Pancreas (tissue), 10 donors: ENCODE measurements around the gene ITFG1. TPM values are rescaled to one million over a fixed set of nuclear protein-coding genes. Genes with fewer than 3 reads are reported as not detected.

ENCODE experiments used
- ATAC-seq, 4 donors: fragments of 200-7000 bp; cut with Tn5 transposase; one replicate each; pipeline versions ENCODE4 v1.8.0 to v1.9.1; 2020; ENCODE audit warnings: mild to moderate bottlenecking in 4 of 4, moderate library complexity in 4 of 4
- DNase-seq, 6 donors: peaks; one replicate each; pipeline ENCODE4 v3.0.0-alpha.2; 2020
- FAIRE-seq: peaks from 2 replicates; lab custom pipeline; 2012; peaks lifted over from hg19 to GRCh38; lab: Jason Lieb, UNC
- H3K27ac ChIP-seq, 4 donors: fragments of 200-600 bp; sonication (generic); 1 replicate in 3 of 4; 2 replicates in 1 of 4; pipeline versions ENCODE4 v1.5.0 to v1.8.0; 2020
- H3K27me3 ChIP-seq, 4 donors: fragments of 200-600 bp; one replicate each; pipeline ENCODE4 v1.8.0; 2021
- H3K36me3 ChIP-seq, 3 donors: fragments of 200-600 bp; sonication (generic) in 1 of 3; one replicate each; pipeline versions ENCODE4 v1.5.0 to v1.8.0; 2020 to 2021
- H3K4me1 ChIP-seq, 3 donors: fragments of 200-600 bp; one replicate each; pipeline ENCODE4 v1.8.0; 2021
- H3K4me3 ChIP-seq, 4 donors: fragments of 200-600 bp; sonication (generic) in 2 of 4; one replicate each; pipeline versions ENCODE4 v1.5.0 to v1.8.0; 2020 to 2021
- H3K9me3 ChIP-seq, 4 donors: fragments of 200-600 bp; one replicate each; pipeline ENCODE4 v1.8.0; 2021
- CTCF ChIP-seq, 4 donors: fragments of 200-600 bp; sonication (generic) in 3 of 4; IDR thresholded peaks; one replicate each; pipeline versions ENCODE4 v1.5.0 to v1.8.0; 2021; ENCODE audit warnings: antibody characterized with exemption in 4 of 4
- WGBS, 2 donors: extraction: QIAGEN DNeasy Blood & Tissue Kit; methylation state at CpG; one replicate each; pipeline ENCODE4 v1.1.7; 2013; 5-methylcytosine and 5-hydroxymethylcytosine counted together
- intact Hi-C, 3 donors: fragments of 100-400 bp; cut with DNase I; formaldehyde crosslinking; loops; one replicate each; pipeline versions ENCODE4 v1.11.1 to v1.14.2; 2022
- polyA plus RNA-seq, 2 donors: library from polyadenylated mRNA; stranded (reverse); fragments of 200-250 nt; gene quantifications; one replicate each; pipeline ENCODE4 v1.2.3, GENCODE V29; 2013
- total RNA-seq, 6 donors: library from RNA; stranded (reverse); fragmentation: NEBNext Ultra II Directional in 4 of 6; extraction: Animal tissue kit (Norgen Biotek cat#: 25700) in 4 of 6; gene quantifications; one replicate each; pipeline versions ENCODE4 v1.2.1 to v1.2.4, GENCODE V29; 2021 to 2023
- donor health status: healthy with polysubstance abuse.
- donor health status: DM: no; HTN: no; CAD: no; lungs with moderate emphysema.
- donor health status: DM: no; HTN: no; CAD: no.
- donor health status: control.
- donor health status: control.
- donor health status: Bipolar disorder and iron deficiency.
- donor health status: DM: yes; HTN: yes; CAD: no.
- donor health status: DM: no; HTN: no; CAD: no.
- donor health status: DM: no; HTN: no; CAD: no.
- donor health status: DM: yes; HTN: yes; CAD: no.

Gene ITFG1
- total and polyA plus RNA-seq, 8 donors: 5.9 to 33.9 (median 21.2) TPM

DNA sequence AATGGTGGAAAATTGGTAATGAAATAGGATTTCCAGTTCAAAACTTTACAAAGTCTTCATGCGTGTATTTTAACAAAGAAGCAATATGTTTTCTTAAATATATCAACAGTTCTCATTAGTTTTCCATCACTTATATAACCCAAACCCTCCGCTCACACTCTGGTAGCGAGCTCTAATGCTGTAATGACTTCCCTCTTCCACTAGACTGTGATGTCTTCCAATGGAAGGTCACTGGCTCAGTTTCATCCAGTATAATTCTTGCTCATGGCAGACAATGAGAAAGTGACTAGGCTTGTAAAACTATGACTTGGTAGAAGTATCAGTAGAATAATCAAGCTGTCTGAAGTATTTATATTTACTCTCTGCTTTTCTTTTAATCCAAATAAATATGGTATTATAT, 349.9 kb downstream of the ITFG1 start:
- no peaks in the 10 kb centered on the region for H3K36me3 ChIP-seq
- no peaks in the 10 kb centered on the region for H3K27me3 ChIP-seq
- ATAC-seq (no peak), DNase-seq (no peak), FAIRE-seq (no peak)
- H3K9me3 ChIP-seq: no peaks in the 10 kb centered on the region
- H3K4me3 ChIP-seq: no peak overlapping the region
- no peak for TF ChIP-seq CTCF (IDR thresholded peaks at IDR 0.05)
- WGBS, 2 donors: 91 to 95% methylated on average over 3 of the region's 3 CpGs
- no peak overlapping the region for H3K27ac ChIP-seq
- no peaks in the 10 kb centered on the region for H3K4me1 ChIP-seq
- intact Hi-C loops: no loop called here

DNA sequence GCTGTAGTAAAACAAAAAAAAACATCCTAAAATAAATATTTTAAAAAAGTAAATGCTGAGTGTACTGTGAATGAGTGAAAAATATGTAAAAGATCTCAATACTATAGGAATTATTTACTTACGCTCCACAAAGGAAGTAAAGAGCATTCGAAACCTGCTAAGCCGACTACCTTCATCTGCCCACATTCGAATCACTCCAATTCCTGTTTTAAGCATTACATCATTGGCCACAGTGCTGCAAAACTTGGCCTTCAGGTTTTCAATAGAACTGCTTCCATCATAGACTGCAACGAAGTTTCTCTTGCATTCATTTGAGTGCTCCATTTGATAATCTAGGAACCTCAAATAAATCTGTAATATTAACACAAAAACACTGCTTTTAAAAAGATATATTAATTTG, 351.5 kb downstream of the ITFG1 start:
- DNase-seq: no peak
- Histone ChIP-seq H3K9me3 (no peaks in the 10 kb centered on the region), H3K27ac (no peak overlapping the region), H3K4me1 (no peaks in the 10 kb centered on the region), H3K36me3 (no peaks in the 10 kb centered on the region), H3K27me3 (no peaks in the 10 kb centered on the region), H3K4me3 (no peak overlapping the region)
- intact Hi-C loops: no loop called here
- no peak for ATAC-seq
- 78 to 85% methylated on average over 5 of the region's 5 CpGs for WGBS, 2 donors
- no peak for TF ChIP-seq CTCF (IDR thresholded peaks at IDR 0.05)
- FAIRE-seq: no peak

Other genes with a start within 250 kb of the ITFG1 start
- 10 to 100 TPM; 23.3 to 46.4 (median 29.8) TPM for gene PHKB, start 268 bp upstream of the ITFG1 start, total RNA-seq
- gene PHKB, start 268 bp upstream of the ITFG1 start, polyA plus RNA-seq: 10 to 100 TPM; 13.3 to 24.6 TPM